HepG2 (cell line): ENCODE measurements around the gene ACBD5. TPM values are rescaled to one million over a fixed set of nuclear protein-coding genes. Genes with fewer than 3 reads are reported as not detected.
A peak's percentile ranks its signal among the peaks of the same experiment; 100 is the strongest.

Experiments
- ERF ChIP-seq: IDR thresholded peaks from 2 replicates; pipeline ENCODE4 v1.6.1; 2018; ENCODE audit warnings: missing biosample characterization, missing genetic modification reagents
- GATAD1 ChIP-seq: IDR thresholded peaks from 2 replicates; pipeline ENCODE4 v1.6.1; 2016; ENCODE audit warnings: missing genetic modification reagents, missing compliant biosample characterization
- HCFC1 ChIP-seq: fragments of 150-350 bp; IDR thresholded peaks from 2 replicates; pipeline ENCODE4 v1.6.1; 2014; ENCODE audit warnings: low read depth, low read length
- HMG20B ChIP-seq: conservative IDR thresholded peaks from 2 replicates; pipeline ENCODE4 v1.6.1; 2016; ENCODE audit warnings: missing genetic modification reagents, missing compliant biosample characterization
- MIER3 ChIP-seq: IDR thresholded peaks from 2 replicates; pipeline ENCODE4 v1.6.1; 2016; ENCODE audit warnings: missing compliant biosample characterization, borderline replicate concordance
- MYPOP ChIP-seq: sonication (generic); formaldehyde crosslinking; IDR thresholded peaks from 2 replicates; pipeline ENCODE4 v1.8.1; 2023; ENCODE audit warnings: mild to moderate bottlenecking, moderate library complexity, missing genetic modification reagents
- NFKBIZ ChIP-seq: IDR thresholded peaks from 2 replicates; pipeline ENCODE4 v1.6.1; 2018; ENCODE audit warnings: missing genetic modification reagents, missing compliant biosample characterization
- NRL ChIP-seq: sonication (generic); formaldehyde crosslinking; IDR thresholded peaks from 2 replicates; pipeline ENCODE4 v1.5.0; 2020; ENCODE audit warnings: missing genetic modification reagents, mild to moderate bottlenecking, moderate library complexity, borderline replicate concordance
- PAWR ChIP-seq: sonication (generic); formaldehyde crosslinking; IDR thresholded peaks from 2 replicates; pipeline ENCODE4 v1.4.0; 2020; ENCODE audit warnings: missing genetic modification reagents, mild to moderate bottlenecking, borderline replicate concordance
- PHF21A ChIP-seq: sonication (generic); formaldehyde crosslinking; IDR thresholded peaks from 2 replicates; pipeline ENCODE4 v1.5.0; 2020; ENCODE audit warnings: mild to moderate bottlenecking, missing genetic modification reagents
- RARG ChIP-seq: sonication (generic); formaldehyde crosslinking; IDR thresholded peaks from 2 replicates; pipeline ENCODE4 v1.4.0; 2020; ENCODE audit warnings: low read depth, mild to moderate bottlenecking, missing genetic modification reagents
- SNAPC2 ChIP-seq: sonication (generic); formaldehyde crosslinking; IDR thresholded peaks from 2 replicates; pipeline ENCODE4 v1.8.1; 2022; ENCODE audit warnings: mild to moderate bottlenecking, missing genetic modification reagents
- SOX13 ChIP-seq, 3 experiments: fragments of 450-650 bp in 1 of 3; sonication (generic) in 1 of 3; formaldehyde crosslinking in 1 of 3; IDR thresholded peaks in 2 of 3; conservative IDR thresholded peaks in 1 of 3; 2 replicates each; pipeline versions ENCODE4 v1.5.0 to v1.6.1; 2016 to 2020; ENCODE audit warnings: antibody characterized with exemption in 1 of 3, mild to moderate bottlenecking in 1 of 3, missing compliant biosample characterization in 1 of 3, missing genetic modification reagents in 1 of 3, moderate library complexity in 1 of 3
- TBX3 ChIP-seq: fragments of 450-650 bp; IDR thresholded peaks from 2 replicates; pipeline ENCODE4 v1.6.1; 2017; ENCODE audit warnings: antibody characterized with exemption, mild to moderate bottlenecking, inconsistent platforms, borderline replicate concordance
- TCF7L2 ChIP-seq: IDR thresholded peaks from 2 replicates; pipeline ENCODE4 v1.6.1; 2011; ENCODE audit warnings: mild to moderate bottlenecking, low read depth, low read length, moderate library complexity
- ZMYM2 ChIP-seq: sonication (generic); formaldehyde crosslinking; IDR thresholded peaks from 2 replicates; pipeline ENCODE4 v1.8.0; 2022; ENCODE audit warnings: mild to moderate bottlenecking, missing genetic modification reagents
- ZNF282 ChIP-seq: fragments of 450-650 bp; IDR thresholded peaks from 2 replicates; pipeline ENCODE4 v1.6.1; 2018; ENCODE audit not compliant: partially characterized antibody
- ZNF44 ChIP-seq: sonication (generic); formaldehyde crosslinking; IDR thresholded peaks from 2 replicates; pipeline ENCODE4 v1.5.1; 2020; ENCODE audit warnings: mild to moderate bottlenecking, missing genetic modification reagents
- ZNF512 ChIP-seq: sonication (generic); formaldehyde crosslinking; IDR thresholded peaks from 2 replicates; pipeline ENCODE4 v1.4.0; 2020; ENCODE audit warnings: mild to moderate bottlenecking, missing genetic modification reagents
- ZNF615 ChIP-seq: sonication (generic); formaldehyde crosslinking; IDR thresholded peaks from 2 replicates; pipeline ENCODE4 v1.5.0; 2020; ENCODE audit warnings: mild to moderate bottlenecking, missing genetic modification reagents, borderline replicate concordance
- ZNF720 ChIP-seq: sonication (generic); formaldehyde crosslinking; IDR thresholded peaks from 2 replicates; pipeline ENCODE4 v1.4.0; 2020; ENCODE audit warnings: missing genetic modification reagents
- ZNF878 ChIP-seq: sonication (generic); formaldehyde crosslinking; IDR thresholded peaks from 2 replicates; pipeline ENCODE4 v1.8.1; 2023; ENCODE audit warnings: mild to moderate bottlenecking, missing genetic modification reagents, moderate library complexity
- ZXDC ChIP-seq: sonication (generic); formaldehyde crosslinking; IDR thresholded peaks from 2 replicates; pipeline ENCODE4 v1.5.0; 2020; ENCODE audit warnings: mild to moderate bottlenecking, missing genetic modification reagents
- polyA plus RNA-seq, 8 experiments: library from polyadenylated mRNA; depleted of rRNA in 3 of 8; stranded (reverse) in 7 of 8; unstranded in 1 of 8; fragments of >200 nt; fragmentation: Illumina TruSeq in 4 of 8; extraction: Trizol in 4 of 8; gene quantifications; 2 replicates each; pipeline versions ENCODE4 v1.2.1 to v1.2.3, GENCODE V29; 2011 to 2016; ENCODE audit warnings: low read depth in 4 of 8, missing spikeins in 1 of 8, mixed read lengths in 1 of 8; ENCODE audit not compliant: insufficient read depth in 1 of 8
- total RNA-seq, 5 experiments: library from RNA; depleted of rRNA; stranded (reverse); fragments of >200 nt; fragmentation: Illumina TruSeq; extraction: Trizol; gene quantifications; 2 replicates each; pipeline ENCODE4 v1.2.3, GENCODE V29; 2016; ENCODE audit warnings: low read depth in 1 of 5

The ACBD5 gene
- total and polyA plus RNA-seq, 2 of the 13 experiments (the other 11 are each of a cell fraction or from before 2014, with no cell fraction given) = 10.3 to 14.8 TPM

- no peak for TF ChIP-seq ZNF512
- TF ChIP-seq ZNF44 (CRISPR knock-in tag) = 0 out of 2 replicates have a peak, but pooled peaks have one; percentile 18
- TF ChIP-seq PHF21A (CRISPR knock-in tag) = no peak
- no peak for TF ChIP-seq RARG (CRISPR knock-in tag)
- TF ChIP-seq ERF (CRISPR knock-in tag) = peak; percentile 85
- no peak for TF ChIP-seq ZMYM2 (CRISPR knock-in tag)
- no peak for TF ChIP-seq TCF7L2
- no peak for TF ChIP-seq ZNF720 (CRISPR knock-in tag)
- TF ChIP-seq TBX3 = peak; percentile 36; the same call in 1 of the 2 replicates
- peak; percentile 31; the same call in 1 of the 2 replicates for TF ChIP-seq SNAPC2 (CRISPR knock-in tag)
- TF ChIP-seq NFKBIZ (CRISPR knock-in tag) = no peak
- no peak; the same call in 1 of the 2 replicates for TF ChIP-seq ZXDC (CRISPR knock-in tag)
- no peak for TF ChIP-seq SOX13 (IDR thresholded peaks at IDR 0.05)
- TF ChIP-seq SOX13 (CRISPR knock-in tag; conservative IDR thresholded peaks at IDR 0.05 in 1 of 2, IDR thresholded peaks at IDR 0.05 in 1 of 2) = peak in 1 of 2 experiments; percentile 18; a peak in 1 of 4 replicates
- no peak for TF ChIP-seq PAWR (CRISPR knock-in tag)
- peak; percentile 69 for TF ChIP-seq NRL (CRISPR knock-in tag)
- TF ChIP-seq MYPOP (CRISPR knock-in tag) = no peak; the same call in 1 of the 2 replicates
- 0 out of 2 replicates have a peak, but pooled peaks have one; percentile 58 for TF ChIP-seq ZNF615 (CRISPR knock-in tag)
- no peak for TF ChIP-seq ZNF282
- no peak for TF ChIP-seq MIER3 (CRISPR knock-in tag)
- peak; percentile 96 for TF ChIP-seq GATAD1
- peak; percentile 47; the same call in 1 of the 2 replicates for TF ChIP-seq HMG20B
- TF ChIP-seq HCFC1 = 0 out of 2 replicates have a peak, but pooled peaks have one; percentile 16
- 0 out of 2 replicates have a peak, but pooled peaks have one; percentile 21 for TF ChIP-seq ZNF878 (CRISPR knock-in tag)
Measured at GRCh38 chr10:27155066-27155754, 85.4 kb downstream of the ACBD5 start, which contains the start of gene MASTL (continued).
